ENCODE measurements around the gene NKX1-1. TPM values are rescaled to one million over a fixed set of nuclear protein-coding genes. Genes with fewer than 3 reads are reported as not detected.

Gene NKX1-1
- total RNA-seq, 1 donor = not detected

GRCh38 chr4:1354136-1354982 lies 51.9 kb downstream of the NKX1-1 start:
- H3K27me3 ChIP-seq (ENCODE audit: insufficient read depth, low read length) = no peaks in the 10 kb centered on the region
- H3K36me3 ChIP-seq (ENCODE audit: insufficient read depth, low read length) = peaks cover 22% of the 10 kb centered on the region
- H4K20me1 ChIP-seq (ENCODE audit: insufficient read depth, low read length) = peaks cover 10% of the 10 kb centered on the region
- H3K9me3 ChIP-seq (ENCODE audit: low read depth, low read length) = no peaks in the 10 kb centered on the region
- TF ChIP-seq, protein P1, sequence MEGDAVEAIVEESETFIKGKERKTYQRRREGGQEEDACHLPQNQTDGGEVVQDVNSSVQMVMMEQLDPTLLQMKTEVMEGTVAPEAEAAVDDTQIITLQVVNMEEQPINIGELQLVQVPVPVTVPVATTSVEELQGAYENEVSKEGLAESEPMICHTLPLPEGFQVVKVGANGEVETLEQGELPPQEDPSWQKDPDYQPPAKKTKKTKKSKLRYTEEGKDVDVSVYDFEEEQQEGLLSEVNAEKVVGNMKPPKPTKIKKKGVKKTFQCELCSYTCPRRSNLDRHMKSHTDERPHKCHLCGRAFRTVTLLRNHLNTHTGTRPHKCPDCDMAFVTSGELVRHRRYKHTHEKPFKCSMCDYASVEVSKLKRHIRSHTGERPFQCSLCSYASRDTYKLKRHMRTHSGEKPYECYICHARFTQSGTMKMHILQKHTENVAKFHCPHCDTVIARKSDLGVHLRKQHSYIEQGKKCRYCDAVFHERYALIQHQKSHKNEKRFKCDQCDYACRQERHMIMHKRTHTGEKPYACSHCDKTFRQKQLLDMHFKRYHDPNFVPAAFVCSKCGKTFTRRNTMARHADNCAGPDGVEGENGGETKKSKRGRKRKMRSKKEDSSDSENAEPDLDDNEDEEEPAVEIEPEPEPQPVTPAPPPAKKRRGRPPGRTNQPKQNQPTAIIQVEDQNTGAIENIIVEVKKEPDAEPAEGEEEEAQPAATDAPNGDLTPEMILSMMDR (IDR thresholded peaks at IDR 0.05; ENCODE audit: extremely low read depth, low read depth, low read length) = no peak
- no peak for DNase-seq (ENCODE audit: insufficient read length, low spot score, missing footprints)
- no peak overlapping the region for H3K4me2 ChIP-seq (ENCODE audit: insufficient read depth, low read length)
- peaks cover 14% of the 10 kb centered on the region for H3K79me2 ChIP-seq (ENCODE audit: insufficient read depth, low read length)
- no peak overlapping the region for H3K4me3 ChIP-seq (ENCODE audit: insufficient read depth, low read length)
- H3K27ac ChIP-seq (ENCODE audit: low read depth, low read length) = no peak overlapping the region
- H3K4me1 ChIP-seq (ENCODE audit: insufficient read depth, low read length) = no peaks in the 10 kb centered on the region
- no peak overlapping the region for H2AFZ ChIP-seq (ENCODE audit: low read length)

GRCh38 chr4:1353186-1354055 lies 52.8 kb downstream of the NKX1-1 start:
- H3K27me3 ChIP-seq (ENCODE audit: insufficient read depth, low read length) = no peaks in the 10 kb centered on the region
- TF ChIP-seq, protein P1 (IDR thresholded peaks at IDR 0.05; ENCODE audit: extremely low read depth, low read depth, low read length) = no peak
- no peak overlapping the region for H3K27ac ChIP-seq (ENCODE audit: low read depth, low read length)
- no peak overlapping the region for H3K4me2 ChIP-seq (ENCODE audit: insufficient read depth, low read length)
- peaks cover 13% of the 10 kb centered on the region for H3K36me3 ChIP-seq (ENCODE audit: insufficient read depth, low read length)
- peaks cover under 1% of the 10 kb centered on the region for H3K4me1 ChIP-seq (ENCODE audit: insufficient read depth, low read length)
- no peak for DNase-seq (ENCODE audit: insufficient read length, low spot score, missing footprints)
- no peak overlapping the region for H3K4me3 ChIP-seq (ENCODE audit: insufficient read depth, low read length)
- peaks cover 23% of the 10 kb centered on the region for H3K79me2 ChIP-seq (ENCODE audit: insufficient read depth, low read length)
- H2AFZ ChIP-seq (ENCODE audit: low read length) = no peak overlapping the region
- peaks cover 10% of the 10 kb centered on the region for H4K20me1 ChIP-seq (ENCODE audit: insufficient read depth, low read length)
- no peaks in the 10 kb centered on the region for H3K9me3 ChIP-seq (ENCODE audit: low read depth, low read length)

Other genes with a start within 250 kb of the NKX1-1 start
- 29.8 and 38.7 TPM in 2 replicates for gene SPON2, start 233.9 kb downstream of the NKX1-1 start, total RNA-seq
- 246 and 262 TPM in 2 replicates for gene CTBP1, start 157.3 kb downstream of the NKX1-1 start, total RNA-seq
- 55.7 and 70.6 TPM in 2 replicates for gene MAEA, start 116.6 kb downstream of the NKX1-1 start, total RNA-seq
- 12.7 and 14.8 TPM in 2 replicates for gene UVSSA, start 59.2 kb downstream of the NKX1-1 start, total RNA-seq